Fibroblast of lung (primary cell): ENCODE results near the gene BCO2. TPM values are rescaled to one million over a fixed set of nuclear protein-coding genes. Genes with fewer than 3 reads are reported as not detected.
A peak's percentile ranks its signal among the peaks of the same experiment; 100 is the strongest.

ENCODE experiments used
- DNase-seq, 2 donors: peaks; one replicate each; pipeline versions ENCODE4 v3.0.0 to v3.0.0-alpha.2; 2010; ENCODE audit warnings: low read depth in 2 of 2
- H2AFZ ChIP-seq: 2 replicates; pipeline ENCODE4 v1.5.1; 2012; ENCODE audit warnings: low read length, control low read depth, inconsistent platforms
- H3K27ac ChIP-seq: 2 replicates; pipeline ENCODE4 v1.5.1; 2011; ENCODE audit warnings: low read length, control low read depth; ENCODE audit not compliant: insufficient read depth
- H3K27me3 ChIP-seq: 2 replicates; pipeline ENCODE4 v1.5.1; 2011; ENCODE audit warnings: mild to moderate bottlenecking, low read length; ENCODE audit not compliant: control insufficient read depth, insufficient read depth
- H3K36me3 ChIP-seq: 2 replicates; pipeline ENCODE4 v1.5.1; 2011; ENCODE audit warnings: low read length; ENCODE audit not compliant: control insufficient read depth, insufficient read depth
- H3K4me1 ChIP-seq: 2 replicates; pipeline ENCODE4 v1.5.1; 2011; ENCODE audit warnings: low read length; ENCODE audit not compliant: control insufficient read depth, insufficient read depth; ENCODE audit errors: extremely low read depth
- H3K4me2 ChIP-seq: 2 replicates; pipeline ENCODE4 v1.5.1; 2011; ENCODE audit warnings: low read length, control low read depth; ENCODE audit not compliant: insufficient read depth; ENCODE audit errors: extremely low read depth
- H3K4me3 ChIP-seq, 4 experiments: fragments of 200-600 bp in 1 of 4; sonication (generic) in 1 of 4; replicated peaks in 1 of 4; 2 replicates each; pipeline ENCODE4 v1.5.1; 2011 to 2016; ENCODE audit warnings: low read length in 4 of 4, low read depth in 3 of 4, mild to moderate bottlenecking in 3 of 4, control low read depth in 2 of 4, inconsistent platforms in 1 of 4, mixed read lengths in 1 of 4; ENCODE audit not compliant: insufficient read depth in 1 of 4; ENCODE audit errors: control extremely low read depth in 1 of 4
- H3K79me2 ChIP-seq: 2 replicates; pipeline ENCODE4 v1.5.1; 2012; ENCODE audit warnings: mild to moderate bottlenecking, low read length, inconsistent platforms; ENCODE audit not compliant: control insufficient read depth, insufficient read depth
- H3K9ac ChIP-seq: 2 replicates; pipeline ENCODE4 v1.5.1; 2011; ENCODE audit warnings: mild to moderate bottlenecking, low read length, control low read depth; ENCODE audit not compliant: insufficient read depth
- H3K9me3 ChIP-seq: 2 replicates; pipeline ENCODE4 v1.5.1; 2012; ENCODE audit warnings: low read depth, low read length; ENCODE audit not compliant: control insufficient read depth, insufficient read depth
- H4K20me1 ChIP-seq: 2 replicates; pipeline ENCODE4 v1.5.1; 2011; ENCODE audit warnings: low read length; ENCODE audit not compliant: control insufficient read depth, insufficient read depth; ENCODE audit errors: extremely low read depth
- CTCF ChIP-seq, 2 donors: IDR thresholded peaks in 1 of 2; conservative IDR thresholded peaks in 1 of 2; 1 replicate in 1 of 2; 2 replicates in 1 of 2; pipeline ENCODE4 v1.5.1; 2011 to 2012; ENCODE audit warnings: low read length in 2 of 2, control low read depth in 1 of 2, inconsistent platforms in 1 of 2, low read depth in 1 of 2, mild to moderate bottlenecking in 1 of 2
- EZH2 ChIP-seq: IDR thresholded peaks from 2 replicates; pipeline ENCODE4 v1.5.1; 2012; ENCODE audit warnings: low read length, control low read depth, mild to moderate bottlenecking; ENCODE audit errors: missing control alignments
- polyA plus RNA-seq, 2 donors: library from polyadenylated mRNA; depleted of rRNA in 1 of 2; stranded (reverse) in 1 of 2; unstranded in 1 of 2; fragments of >200 nt; gene quantifications; 2 replicates each; pipeline ENCODE4 v1.2.1, GENCODE V29; 2011 to 2012; ENCODE audit warnings: missing spikeins in 1 of 2
- total RNA-seq: library from RNA; depleted of rRNA; stranded (reverse); fragments of >200 nt; gene quantifications from 2 replicates; pipeline ENCODE4 v1.2.1, GENCODE V29; 2014

The BCO2 gene
- total and polyA plus RNA-seq, 2 donors (not counting 1 experiment from before 2014, with no cell fraction given), result 0.42 to 2.1 TPM

GRCh38 chr11:112128483-112129121, 46.7 kb upstream of the BCO2 start:
- Histone ChIP-seq H3K36me3 (no peaks in the 10 kb centered on the region), H3K27me3 (no peaks in the 10 kb centered on the region), H3K9ac (no peak overlapping the region), H2AFZ (no peak overlapping the region), H4K20me1 (no peaks in the 10 kb centered on the region), H3K4me1 (peaks cover 5% of the 10 kb centered on the region), H3K4me3 (no peak overlapping the region), H3K79me2 (no peaks in the 10 kb centered on the region), H3K9me3 (no peaks in the 10 kb centered on the region), H3K27ac (no peak overlapping the region), H3K4me2 (no peak overlapping the region)
- peak; percentile 79 to 80 for DNase-seq
- no peak for TF ChIP-seq EZH2
- no peak for TF ChIP-seq CTCF (conservative IDR thresholded peaks at IDR 0.05 in 1 of 2, IDR thresholded peaks at IDR 0.05 in 1 of 2; ENCODE audit: low read depth in 1 of 2, low read length in 2 of 2)

- Histone ChIP-seq H3K4me2 (no peak overlapping the region), H3K9ac (no peak overlapping the region), H3K36me3 (no peaks in the 10 kb centered on the region), H3K79me2 (no peaks in the 10 kb centered on the region), H3K27ac (no peak overlapping the region), H3K4me1 (peaks cover 5% of the 10 kb centered on the region), H4K20me1 (no peaks in the 10 kb centered on the region), H3K9me3 (no peaks in the 10 kb centered on the region), H3K4me3 (no peak overlapping the region), H3K27me3 (no peaks in the 10 kb centered on the region), H2AFZ (no peak overlapping the region)
- TF ChIP-seq EZH2 (no peak), CTCF (conservative IDR thresholded peaks at IDR 0.05 in 1 of 2, IDR thresholded peaks at IDR 0.05 in 1 of 2; ENCODE audit: low read depth in 1 of 2, low read length in 2 of 2) (no peak)
- DNase-seq, result no peak
Observed at GRCh38 chr11:112129656-112130055, 45.7 kb upstream of the BCO2 start.

- H3K4me2 ChIP-seq, result no peak overlapping the region
- H2AFZ ChIP-seq, result no peak overlapping the region
- H3K4me1 ChIP-seq, result peaks cover 5% of the 10 kb centered on the region
- no peak overlapping the region for H3K27ac ChIP-seq
- H3K9ac ChIP-seq, result no peak overlapping the region
- H3K27me3 ChIP-seq, result no peaks in the 10 kb centered on the region
- no peaks in the 10 kb centered on the region for H3K36me3 ChIP-seq
- DNase-seq, result no peak
- H3K79me2 ChIP-seq, result no peaks in the 10 kb centered on the region
- TF ChIP-seq EZH2, result no peak
- TF ChIP-seq CTCF (conservative IDR thresholded peaks at IDR 0.05 in 1 of 2, IDR thresholded peaks at IDR 0.05 in 1 of 2; ENCODE audit: low read depth in 1 of 2, low read length in 2 of 2), result no peak
- no peaks in the 10 kb centered on the region for H3K9me3 ChIP-seq
- no peak overlapping the region for H3K4me3 ChIP-seq
- no peaks in the 10 kb centered on the region for H4K20me1 ChIP-seq
Observed at GRCh38 chr11:112132737-112133136, 42.6 kb upstream of the BCO2 start.
